Activated naive CD4-positive, alpha-beta T cell treated with anti-CD3 and anti-CD28 coated beads, Interleukin-2, amount 50 U/mL, for 72 hours (primary cell): ENCODE data around the gene DYNLT1. TPM values are rescaled to one million over a fixed set of nuclear protein-coding genes. Genes with fewer than 3 reads are reported as not detected.
"Not testable (repeated sequence)": the region's sequence is repeated elsewhere in the genome, so short reads cannot be mapped to it uniquely, and the experiment has no call there.

Experiments
- ATAC-seq, 2 donors: fragments of 150-1000 bp; cut with Tn5 transposase; 2 replicates each; pipeline ENCODE4 v1.10.0; 2021; ENCODE audit warnings: mild to moderate bottlenecking in 2 of 2, moderate library complexity in 2 of 2
- DNase-seq, 2 donors: peaks; one replicate each; pipeline ENCODE4 v3.0.0; 2021 to 2022; ENCODE audit warnings: low spot score in 2 of 2
- H3K27ac Mint-ChIP-seq, 2 donors: one replicate each; pipeline ENCODE4 v1.8.0; 2022; ENCODE audit warnings: mild to moderate bottlenecking in 2 of 2, mixed read lengths in 2 of 2
- H3K36me3 Mint-ChIP-seq, 2 donors: one replicate each; pipeline ENCODE4 v1.8.0; 2022; ENCODE audit warnings: mixed read lengths in 2 of 2
- H3K9me3 Mint-ChIP-seq, 2 donors: one replicate each; pipeline ENCODE4 v1.8.0; 2022; ENCODE audit warnings: mixed read lengths in 2 of 2
- total RNA-seq, 2 donors: library from RNA; stranded (reverse); gene quantifications; one replicate each; pipeline ENCODE4 v1.2.3, GENCODE V29; 2022

Gene DYNLT1
- total RNA-seq, 2 donors from 2014 or later = 51.4 to 91.0 TPM

DNA sequence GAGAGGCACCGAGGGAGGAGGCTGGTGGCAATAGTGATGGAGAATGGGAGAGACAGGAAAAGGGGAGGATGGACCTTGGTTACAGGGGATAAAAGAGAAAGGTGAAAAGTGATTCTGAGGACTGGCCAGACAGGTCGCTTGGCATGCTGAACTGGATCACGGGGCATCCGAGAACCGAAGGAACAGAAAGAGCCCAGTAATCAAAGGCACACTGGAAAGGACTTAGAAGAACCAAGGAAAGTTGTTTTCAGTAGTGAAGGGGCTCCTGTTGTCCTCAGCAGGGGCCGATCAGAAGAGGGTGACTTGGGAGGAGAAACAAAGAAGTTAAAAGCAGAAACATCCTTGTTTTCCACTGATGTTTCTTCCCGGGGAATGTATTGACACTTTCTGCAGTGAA is 24.2 kb upstream of the DYNLT1 start:
- Mint-ChIP-seq H3K27ac (no peak overlapping the region), H3K9me3 (no peaks in the 10 kb centered on the region), H3K36me3 (peaks cover 36 to 37% of the 10 kb centered on the region in 2 donors)
- ATAC-seq (no peak), DNase-seq (no peak)

DNA sequence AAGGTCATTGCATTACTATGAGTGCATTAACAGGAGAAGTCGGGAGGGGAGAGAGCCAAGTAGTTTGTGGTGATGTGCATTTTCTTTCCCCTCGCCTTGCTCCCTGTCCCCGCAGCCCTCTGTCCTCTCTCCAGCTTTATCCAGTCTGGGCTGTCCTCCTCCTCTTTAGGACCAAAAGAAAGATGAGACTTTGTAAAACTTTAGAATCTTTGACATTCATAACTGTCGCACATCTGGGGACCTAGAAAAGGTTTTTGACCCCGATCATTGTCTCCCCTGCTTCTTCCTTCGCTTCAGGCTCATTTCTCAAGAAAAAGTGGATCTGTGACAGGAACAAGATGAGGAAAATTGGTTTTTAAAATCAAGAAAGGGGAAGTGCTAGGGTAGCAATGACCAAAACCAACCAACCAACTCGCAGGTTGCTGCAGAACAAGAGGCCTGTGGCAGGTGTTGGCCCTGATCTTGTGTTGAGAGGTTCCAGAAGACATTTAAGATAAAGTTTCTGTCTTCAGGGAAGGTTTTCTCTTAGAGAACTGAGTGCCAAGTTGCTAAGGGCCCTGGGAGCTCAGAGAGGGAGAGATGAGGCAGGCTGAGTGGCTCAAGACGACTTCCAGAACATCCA is 22.9 kb upstream of the DYNLT1 start:
- Mint-ChIP-seq H3K9me3 (no peaks in the 10 kb centered on the region), H3K36me3 (peaks cover 43 to 48% of the 10 kb centered on the region in 2 donors), H3K27ac (peak overlapping the region in 1 of 2 donors; percentile 68)

DNA sequence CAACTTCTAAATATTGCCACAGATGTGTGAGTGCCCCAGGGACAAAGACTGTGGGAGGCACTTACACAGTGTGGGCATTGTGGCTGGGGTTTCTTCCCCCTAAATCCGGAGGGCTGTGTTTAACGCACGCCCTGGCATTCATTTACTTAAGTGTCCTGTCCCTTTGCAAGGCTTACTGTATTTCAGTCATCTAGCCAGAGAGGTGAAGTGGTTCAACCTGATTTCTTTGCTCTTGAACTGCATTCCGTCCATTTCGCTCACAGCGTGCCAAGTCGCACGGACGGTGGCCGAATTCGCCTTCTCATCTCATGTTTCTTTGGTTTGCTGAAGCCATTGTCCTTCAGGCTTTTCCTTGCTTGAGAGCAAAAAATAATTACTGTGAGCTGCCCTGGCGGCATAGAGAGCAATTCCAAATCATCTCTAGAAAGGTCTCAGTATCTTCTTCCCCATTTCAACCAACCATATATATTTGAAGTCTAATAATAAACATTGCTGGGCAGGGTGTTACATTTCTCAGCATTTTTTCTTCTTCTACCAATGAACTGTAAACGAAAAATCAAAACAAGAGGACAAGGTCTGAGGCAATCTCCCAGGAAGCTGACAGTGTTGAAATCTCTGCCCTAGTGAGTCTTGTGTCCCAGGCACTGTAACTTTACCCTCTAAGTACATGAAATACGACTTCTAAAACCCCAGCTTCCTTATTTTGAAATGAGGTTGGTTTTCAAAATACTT is 22.3 kb upstream of the DYNLT1 start:
- peaks cover 47 to 48% of the 10 kb centered on the region in 2 donors for H3K36me3 Mint-ChIP-seq
- no peaks in the 10 kb centered on the region for H3K9me3 Mint-ChIP-seq
- no peak for ATAC-seq
- DNase-seq = no peak
- H3K27ac Mint-ChIP-seq = no peak overlapping the region

More for the DNA sequence above, 22.9 kb upstream of the DYNLT1 start:
- ATAC-seq (no peak), DNase-seq (no peak)

DNA sequence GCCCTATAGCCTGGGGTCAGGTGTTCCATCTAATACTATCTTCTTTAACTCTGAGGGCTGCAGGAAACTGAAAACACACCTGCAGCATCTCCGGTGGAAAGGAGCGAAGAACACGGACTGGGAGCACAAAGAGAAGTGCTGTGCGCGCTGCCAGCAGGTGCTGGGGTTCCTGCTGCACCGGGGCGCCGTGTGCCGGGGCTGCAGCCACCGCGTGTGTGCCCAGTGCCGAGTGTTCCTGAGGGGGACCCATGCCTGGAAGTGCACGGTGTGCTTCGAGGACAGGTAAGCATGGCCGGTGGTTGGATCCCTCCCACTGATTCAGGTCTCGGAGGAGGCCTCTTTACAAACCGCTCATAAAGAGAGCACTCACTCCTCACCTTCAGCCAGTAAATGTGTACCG is 20.8 kb upstream of the DYNLT1 start:
- Mint-ChIP-seq H3K36me3 (peaks cover 48 to 55% of the 10 kb centered on the region in 2 donors), H3K27ac (no peak overlapping the region), H3K9me3 (no peaks in the 10 kb centered on the region)
- no peak for ATAC-seq
- DNase-seq = no peak

DNA sequence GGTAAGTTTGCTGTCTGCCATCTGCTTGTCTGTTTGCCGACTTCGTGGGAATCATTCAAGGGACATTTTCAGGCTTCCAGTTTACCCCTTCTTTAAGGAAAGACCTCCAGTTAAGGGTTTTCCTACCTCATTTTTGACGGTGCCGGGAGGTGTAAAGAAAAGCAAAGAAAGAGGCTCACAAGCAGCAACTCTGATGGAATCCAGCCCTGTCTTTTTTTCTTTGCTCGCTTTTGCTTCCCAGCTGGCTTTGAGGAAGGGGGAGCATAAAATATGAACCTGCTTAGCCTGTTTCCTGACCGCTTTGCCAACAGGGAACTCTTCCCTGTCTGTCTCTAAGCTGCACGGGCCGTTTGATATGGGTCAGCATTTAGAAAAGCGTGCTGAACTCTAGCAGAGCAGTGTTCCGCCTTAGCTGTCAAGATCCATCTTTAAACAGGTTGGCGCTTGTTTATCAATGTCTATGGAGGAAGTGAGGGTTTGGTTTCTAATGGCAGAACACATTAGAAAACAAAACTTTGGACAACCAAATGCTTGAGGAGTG is 19.2 kb upstream of the DYNLT1 start:
- Mint-ChIP-seq H3K9me3 (no peaks in the 10 kb centered on the region), H3K27ac (no peak overlapping the region), H3K36me3 (peaks cover 43 to 53% of the 10 kb centered on the region in 2 donors)
- DNase-seq = no peak
- no peak for ATAC-seq

DNA sequence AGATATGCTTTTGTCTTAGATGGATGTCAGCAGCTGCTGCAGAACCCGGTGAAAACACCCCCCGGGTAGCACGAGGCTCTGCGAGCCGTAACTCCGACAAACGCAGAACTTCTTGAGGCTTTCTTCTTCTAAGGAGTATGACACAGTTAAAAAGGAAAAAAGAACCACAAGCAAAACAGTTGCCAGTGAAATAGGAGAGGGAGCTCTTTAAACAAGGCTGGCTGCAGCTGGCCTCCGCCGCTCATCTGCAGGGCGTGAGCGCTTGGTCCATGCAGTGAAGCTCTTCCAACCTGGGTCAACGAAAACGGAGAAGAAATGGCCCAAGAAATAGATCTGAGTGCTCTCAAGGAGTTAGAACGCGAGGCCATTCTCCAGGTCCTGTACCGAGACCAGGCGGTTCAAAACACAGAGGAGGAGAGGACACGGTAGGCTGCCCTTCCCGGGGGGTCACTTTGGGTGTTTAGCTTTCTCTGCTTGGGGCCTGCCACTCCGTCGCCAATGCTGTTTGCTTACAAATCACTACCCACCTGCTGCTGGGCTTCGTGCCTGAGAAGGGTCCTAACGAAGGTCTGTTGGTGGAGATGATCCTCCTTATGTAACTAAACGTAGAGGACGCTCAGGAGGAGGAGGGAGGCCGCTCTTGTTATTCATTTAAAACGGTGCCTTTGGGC is 18.5 kb upstream of the DYNLT1 start:
- ATAC-seq = peak in 1 of 2 donors; percentile 34
- DNase-seq = no peak
- Mint-ChIP-seq H3K27ac (peak overlapping the region; percentile 17 to 81), H3K36me3 (peaks cover 38 to 53% of the 10 kb centered on the region in 2 donors), H3K9me3 (no peaks in the 10 kb centered on the region)

DNA sequence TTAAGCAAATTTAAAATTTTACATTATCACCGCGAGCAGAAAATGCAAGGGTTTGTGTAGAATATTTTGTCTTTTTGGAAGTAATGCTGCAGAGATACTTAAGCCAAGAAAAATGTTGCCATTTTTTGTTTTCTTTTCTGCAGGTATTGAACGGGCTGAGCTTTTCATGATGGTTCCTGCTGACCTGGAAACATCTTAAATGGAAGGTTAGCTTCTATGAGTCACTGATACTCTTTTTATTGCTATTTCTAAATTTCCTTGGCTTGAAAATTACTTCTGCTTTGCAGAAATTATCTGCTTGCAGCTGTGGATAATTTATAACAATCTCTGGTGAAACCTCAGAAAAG is 18.0 kb upstream of the DYNLT1 start:
- no peak for ATAC-seq
- Mint-ChIP-seq H3K9me3 (no peaks in the 10 kb centered on the region), H3K36me3 (peaks cover 38 to 51% of the 10 kb centered on the region in 2 donors), H3K27ac (peak overlapping the region in 1 of 2 donors; percentile 17)
- no peak for DNase-seq

DNA sequence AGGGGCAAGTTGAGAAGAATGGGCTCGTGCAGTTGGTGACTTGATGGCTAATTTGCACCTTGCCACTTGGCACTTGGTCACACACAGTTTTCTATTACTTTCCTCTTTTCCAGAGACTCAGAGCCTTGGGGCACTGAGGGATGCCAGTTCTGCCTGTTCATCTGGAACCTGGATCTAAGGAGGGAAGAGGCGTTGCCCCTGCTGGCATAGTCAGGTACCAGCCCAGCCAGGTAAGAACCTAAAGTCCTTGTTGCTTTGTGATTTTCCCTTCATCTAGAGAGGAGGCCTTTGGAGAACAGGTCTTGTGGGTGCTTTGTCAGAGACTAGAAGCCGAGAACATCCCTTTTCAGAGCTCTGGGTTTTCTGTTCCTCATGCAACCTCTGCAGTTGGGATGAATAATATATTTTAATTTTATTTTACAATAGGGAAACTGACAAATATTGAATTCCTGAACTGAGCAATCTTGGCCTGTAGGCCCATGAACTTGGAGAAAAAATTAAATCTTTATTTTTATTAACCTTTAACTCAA is 16.7 kb upstream of the DYNLT1 start:
- Mint-ChIP-seq H3K27ac (no peak overlapping the region), H3K36me3 (peaks cover 45 to 49% of the 10 kb centered on the region in 2 donors), H3K9me3 (no peaks in the 10 kb centered on the region)
- ATAC-seq (no peak), DNase-seq (no peak)

DNA sequence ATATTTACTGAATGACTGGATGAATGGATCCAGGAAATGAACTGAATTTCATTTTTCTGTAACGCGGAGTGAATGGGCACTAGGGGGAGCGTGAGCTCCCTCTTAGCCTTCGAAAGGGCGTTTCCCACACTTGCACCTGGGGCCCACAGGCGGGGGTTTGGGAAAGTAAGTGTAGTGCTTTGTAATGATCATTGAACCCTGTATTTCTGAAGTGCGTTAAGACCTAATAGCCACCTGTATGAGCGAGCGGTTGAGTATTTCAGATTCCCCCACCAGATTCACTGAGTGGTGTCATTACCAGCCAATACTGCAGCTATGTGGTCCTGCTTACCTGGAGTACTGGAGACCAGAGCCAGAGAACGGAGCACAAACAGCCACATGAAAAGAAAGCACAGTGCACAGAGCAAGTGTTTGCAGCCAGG is 15.8 kb upstream of the DYNLT1 start:
- peak overlapping the region in 1 of 2 donors; percentile 20 for H3K27ac Mint-ChIP-seq
- no peaks in the 10 kb centered on the region for H3K9me3 Mint-ChIP-seq
- peaks cover 50 to 57% of the 10 kb centered on the region in 2 donors for H3K36me3 Mint-ChIP-seq
- ATAC-seq (peak; percentile 32 to 52), DNase-seq (no peak)

DNA sequence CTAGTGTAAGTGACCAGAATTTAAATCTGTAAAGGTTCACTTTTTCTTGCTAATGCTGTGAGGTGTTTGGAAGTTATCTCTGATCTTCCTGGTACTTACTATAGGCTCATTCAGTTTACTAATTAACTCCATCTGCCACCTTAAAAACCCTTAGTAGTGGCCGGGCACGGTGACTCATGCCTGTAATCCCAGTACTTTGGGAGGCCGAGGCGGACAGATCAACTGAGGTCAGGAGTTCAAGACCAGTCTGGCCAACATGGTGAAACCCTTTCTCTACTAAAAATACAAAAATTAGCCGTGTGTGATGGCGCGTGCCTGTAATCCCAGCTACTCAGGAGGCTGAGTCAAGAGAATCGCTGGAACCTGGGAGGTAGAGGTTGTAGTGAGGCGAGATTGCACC is 12.4 kb upstream of the DYNLT1 start:
- not testable (repeated sequence) for DNase-seq, H3K27ac Mint-ChIP-seq, ATAC-seq, H3K9me3 Mint-ChIP-seq
- peaks cover 43 to 46% of the 10 kb centered on the region in 2 donors for H3K36me3 Mint-ChIP-seq

DNA sequence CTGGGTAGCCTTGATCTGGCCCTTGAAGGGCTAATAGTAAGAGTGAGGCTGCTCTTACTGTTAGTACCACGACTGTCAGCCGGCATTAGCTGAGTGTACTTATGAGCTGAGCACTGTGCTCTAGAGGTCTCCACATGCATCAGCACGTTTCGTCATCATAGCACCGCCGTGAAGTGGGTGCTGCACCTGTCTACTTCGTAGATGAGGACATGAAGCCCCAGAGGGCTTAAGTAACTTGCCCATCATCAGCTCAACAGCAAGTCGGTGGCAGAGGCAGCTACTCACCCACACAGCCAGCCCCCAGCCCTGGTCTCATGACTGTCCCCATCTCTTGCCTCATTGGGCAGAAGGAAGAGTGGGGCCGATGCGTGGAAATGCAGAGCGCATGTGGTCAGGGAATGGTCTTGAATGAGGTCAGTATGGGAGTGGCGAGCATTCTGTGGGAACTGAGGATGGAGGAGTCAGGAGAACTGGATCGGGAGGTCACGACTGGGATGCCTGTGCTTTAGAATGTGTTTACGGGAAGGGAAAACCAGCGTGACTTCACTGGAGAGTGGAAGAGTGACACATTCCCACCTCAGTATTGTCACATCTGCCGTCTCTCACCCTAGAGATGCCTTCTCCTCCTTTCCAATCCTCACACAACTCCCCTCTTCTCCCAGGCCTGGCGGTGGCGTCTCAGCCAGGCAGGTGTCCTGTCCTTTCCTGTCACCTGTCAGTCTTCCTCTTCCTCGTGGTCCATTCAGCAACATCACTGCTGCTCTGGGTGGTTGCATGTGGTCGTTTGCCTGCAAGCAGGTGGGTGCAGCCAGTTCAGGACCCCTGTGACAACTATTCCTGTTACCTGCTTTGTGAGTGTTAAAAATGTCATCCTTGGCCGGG is 11.3 kb upstream of the DYNLT1 start:
- DNase-seq (no peak), ATAC-seq (no peak)
- Mint-ChIP-seq H3K9me3 (no peaks in the 10 kb centered on the region), H3K36me3 (peaks cover 50 to 54% of the 10 kb centered on the region in 2 donors), H3K27ac (peak overlapping the region; percentile 29 to 100)

DNA sequence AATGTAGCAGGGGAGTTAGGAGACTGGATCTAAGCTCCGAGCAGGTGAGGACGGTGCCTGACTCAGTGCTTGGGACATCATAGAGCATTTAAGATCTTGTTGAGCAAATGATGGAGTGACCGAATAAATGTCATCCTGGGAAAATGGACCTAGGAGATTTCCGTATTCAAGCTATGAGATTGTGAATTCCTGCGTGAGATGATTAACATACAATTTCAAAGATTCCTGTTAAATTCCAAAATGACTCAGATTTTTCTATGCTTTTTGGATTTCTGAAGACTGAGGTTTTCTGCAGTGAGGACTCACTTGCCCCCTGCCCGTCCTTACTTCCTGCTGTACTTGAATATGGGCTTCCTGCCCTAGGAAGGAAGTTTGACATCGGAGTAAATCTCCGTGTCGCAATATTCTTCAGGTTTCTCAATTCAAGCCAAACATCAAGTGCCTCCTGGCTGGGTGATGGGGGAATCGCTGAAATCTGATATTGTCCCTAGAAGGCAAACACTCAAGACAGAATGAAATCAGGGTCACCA is 10.5 kb upstream of the DYNLT1 start:
- no peak for DNase-seq
- Mint-ChIP-seq H3K36me3 (peaks cover 49 to 55% of the 10 kb centered on the region in 2 donors), H3K9me3 (no peaks in the 10 kb centered on the region), H3K27ac (peak overlapping the region; percentile 99 to 100)
- no peak for ATAC-seq

DNA sequence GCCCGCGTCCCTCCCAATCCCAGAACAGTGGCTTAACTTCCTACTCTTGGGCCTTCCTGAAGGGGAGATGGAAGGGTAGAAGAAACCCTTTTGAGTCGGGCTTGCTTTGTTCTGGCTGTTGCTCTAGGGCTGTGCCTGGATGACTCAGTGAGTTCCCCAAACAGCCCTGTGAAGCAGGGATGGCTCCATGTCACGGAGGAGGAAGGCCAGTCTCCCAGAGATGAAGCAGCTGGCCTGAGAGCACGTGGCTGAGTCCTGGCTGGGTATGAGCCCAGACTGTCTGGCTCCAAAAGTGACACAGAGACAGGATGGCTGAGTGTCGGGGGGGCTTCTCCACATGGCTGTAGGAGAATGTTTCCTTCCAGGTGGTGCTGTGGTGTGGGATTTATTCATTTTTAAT is 10.0 kb upstream of the DYNLT1 start:
- no peaks in the 10 kb centered on the region for H3K9me3 Mint-ChIP-seq
- H3K27ac Mint-ChIP-seq = peak overlapping the region; percentile 99 to 100
- peaks cover 49 to 53% of the 10 kb centered on the region in 2 donors for H3K36me3 Mint-ChIP-seq
- no peak for DNase-seq
- no peak for ATAC-seq

DNA sequence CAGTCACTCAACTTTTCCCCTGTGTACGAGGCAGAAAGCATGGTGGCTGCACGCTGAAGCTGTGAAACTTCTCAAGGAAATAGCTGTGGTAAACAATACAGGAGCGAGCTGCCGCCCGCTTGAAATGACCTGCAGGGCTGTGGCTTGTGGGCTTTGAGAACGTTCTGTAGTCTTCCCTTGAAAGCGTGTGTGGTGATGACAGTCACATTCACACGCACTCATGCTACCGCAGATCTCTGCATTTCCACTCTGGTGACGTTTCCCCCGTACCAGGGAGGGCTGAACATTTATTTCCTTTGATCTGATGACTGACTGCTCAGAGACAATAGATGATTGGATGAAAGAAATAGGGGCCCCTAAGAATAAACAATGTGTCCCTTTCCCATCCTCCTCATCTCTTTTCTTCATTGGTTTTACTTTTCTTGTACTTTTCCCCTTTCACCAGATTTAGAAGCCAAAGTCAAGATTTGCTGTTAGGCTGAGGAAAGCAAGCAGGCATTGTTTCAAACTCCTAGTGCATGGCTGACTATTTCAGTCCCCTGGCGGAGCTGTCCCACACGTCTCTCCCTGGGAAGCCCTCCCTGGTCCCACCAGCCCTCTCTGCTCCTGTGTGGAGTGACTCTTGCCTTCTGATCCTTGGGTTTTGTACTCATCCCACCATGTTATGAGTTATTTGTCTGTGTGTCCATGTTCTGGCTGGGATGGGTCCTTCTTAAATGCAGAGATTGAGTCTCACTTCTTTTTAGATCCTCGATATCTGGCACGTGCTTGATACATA is 9.2 kb upstream of the DYNLT1 start:
- Mint-ChIP-seq H3K27ac (peak overlapping the region; percentile 99 to 100), H3K9me3 (no peaks in the 10 kb centered on the region), H3K36me3 (peaks cover 47 to 53% of the 10 kb centered on the region in 2 donors)
- DNase-seq = peak; percentile 78 to 95
- peak; percentile 62 to 64 for ATAC-seq
